H1 (cell line): ENCODE data around the gene ANKRD66. TPM values are rescaled to one million over a fixed set of nuclear protein-coding genes. Genes with fewer than 3 reads are reported as not detected.

ENCODE experiments used
- CTCF ChIA-PET: fragments of 300-600 bp; sonication (Branson Sonifier 250); formaldehyde crosslinking; loops from one replicate; lab custom pipeline; 2021; ENCODE audit not compliant: partially characterized antibody; lab: Charles Lee
- POLR2A ChIA-PET: fragments of 300-600 bp; sonication (Branson Sonifier 250); formaldehyde crosslinking; loops from one replicate; lab custom pipeline; 2021; ENCODE audit warnings: inconsistent platforms; ENCODE audit not compliant: partially characterized antibody; lab: Charles Lee
- DNase-seq, 2 experiments: peaks; one replicate each; pipeline versions ENCODE4 v3.0.0 to v3.0.0-alpha.2; 2010 to 2022; ENCODE audit warnings: low spot score in 2 of 2, low read depth in 1 of 2, mixed read lengths in 1 of 2
- FAIRE-seq: peaks from 2 replicates; lab custom pipeline; 2011; peaks lifted over from hg19 to GRCh38; lab: Jason Lieb, UNC
- H2AFZ ChIP-seq: 2 replicates; pipeline ENCODE4 v1.8.1; 2012; ENCODE audit warnings: low read length, inconsistent platforms
- H2AK5ac ChIP-seq: 2 replicates; pipeline ENCODE4 v1.6.1; 2013; ENCODE audit warnings: low read depth, low read length
- H2BK120ac ChIP-seq: replicated peaks from 2 replicates; pipeline ENCODE3; 2013; ENCODE audit warnings: low read depth, low read length, inconsistent platforms
- H2BK12ac ChIP-seq: 2 replicates; pipeline ENCODE4 v1.6.1; 2013; ENCODE audit warnings: low read depth, low read length
- H2BK15ac ChIP-seq: 2 replicates; pipeline ENCODE4 v1.6.1; 2013; ENCODE audit warnings: low read length
- H2BK20ac ChIP-seq: 2 replicates; pipeline ENCODE4 v1.6.1; 2013; ENCODE audit warnings: low read length
- H2BK5ac ChIP-seq: 2 replicates; pipeline ENCODE4 v1.6.1; 2013; ENCODE audit warnings: low read depth, low read length
- H3K14ac ChIP-seq: 2 replicates; pipeline ENCODE4 v1.6.1; 2013; ENCODE audit warnings: inconsistent platforms; ENCODE audit not compliant: insufficient read length
- H3K18ac ChIP-seq: 2 replicates; pipeline ENCODE4 v1.6.1; 2013; ENCODE audit warnings: low read length; ENCODE audit errors: extremely low read depth
- H3K23ac ChIP-seq: 2 replicates; pipeline ENCODE4 v1.6.1; 2013; ENCODE audit warnings: inconsistent platforms; ENCODE audit not compliant: insufficient read length
- H3K23me2 ChIP-seq: 2 replicates; pipeline ENCODE4 v1.6.1; 2013; ENCODE audit warnings: low read depth, low read length
- H3K27ac ChIP-seq: 2 replicates; pipeline ENCODE4 v1.6.1; 2011; ENCODE audit warnings: low read depth, low read length, inconsistent platforms
- H3K27me3 ChIP-seq, 4 experiments: replicated peaks in 1 of 4; 1 replicate in 1 of 4; 2 replicates in 3 of 4; pipeline versions ENCODE4 v1.6.1 to v1.8.1; 2011 to 2013; ENCODE audit warnings: low read length in 3 of 4, mild to moderate bottlenecking in 3 of 4, inconsistent platforms in 2 of 4, mixed read lengths in 2 of 4, moderate library complexity in 1 of 4; ENCODE audit not compliant: control insufficient read depth in 3 of 4, insufficient read depth in 3 of 4; ENCODE audit errors: extremely low read depth in 1 of 4
- H3K36me3 ChIP-seq, 4 experiments: 2 replicates each; pipeline versions ENCODE4 v1.6.1 to v1.8.1; 2011 to 2013; ENCODE audit warnings: mild to moderate bottlenecking in 4 of 4, low read length in 3 of 4, moderate library complexity in 2 of 4, control low read depth in 1 of 4, inconsistent platforms in 1 of 4; ENCODE audit not compliant: insufficient read depth in 4 of 4, control insufficient read depth in 2 of 4
- H3K4ac ChIP-seq: replicated peaks from 2 replicates; pipeline ENCODE3; 2013; ENCODE audit warnings: low read length, low read depth, mixed read lengths, inconsistent platforms; ENCODE audit not compliant: insufficient read length
- H3K4me1 ChIP-seq, 4 experiments: replicated peaks in 1 of 4; 1 replicate in 1 of 4; 2 replicates in 3 of 4; pipeline versions ENCODE4 v1.6.1 to v1.8.1; 2011 to 2013; ENCODE audit warnings: low read length in 3 of 4, inconsistent platforms in 2 of 4, mixed read lengths in 1 of 4; ENCODE audit not compliant: insufficient read depth in 4 of 4, control insufficient read depth in 3 of 4
- H3K4me2 ChIP-seq, 2 experiments: 2 replicates each; pipeline versions ENCODE4 v1.6.1 to v1.8.1; 2011 to 2013; ENCODE audit warnings: low read depth in 2 of 2, low read length in 2 of 2, control low read depth in 1 of 2, inconsistent platforms in 1 of 2, mild to moderate bottlenecking in 1 of 2; ENCODE audit not compliant: insufficient read depth in 1 of 2
- H3K4me3 ChIP-seq, 4 experiments: fragments of 200-600, 300-600 bp in 1 of 4; sonication (generic), shearing (Covaris generic), sonication (Bioruptor Twin) in 1 of 4; 2 replicates each; pipeline versions ENCODE4 v1.5.1 to v1.8.1; 2011 to 2016; ENCODE audit warnings: low read length in 4 of 4, low read depth in 3 of 4, control low read depth in 2 of 4, inconsistent platforms in 2 of 4, mild to moderate bottlenecking in 2 of 4, mixed read lengths in 1 of 4, moderate library complexity in 1 of 4; ENCODE audit not compliant: insufficient read depth in 2 of 4; ENCODE audit errors: extremely low read depth in 1 of 4
- H3K56ac ChIP-seq: replicated peaks from 2 replicates; pipeline ENCODE3; 2013; ENCODE audit warnings: low read depth, mild to moderate bottlenecking, mixed read lengths, low read length, inconsistent platforms; ENCODE audit not compliant: insufficient read length
- H3K79me1 ChIP-seq: 2 replicates; pipeline ENCODE4 v1.6.1; 2013; ENCODE audit warnings: low read depth, low read length, control low read depth
- H3K79me2 ChIP-seq, 2 experiments: 2 replicates each; pipeline versions ENCODE4 v1.6.1 to v1.8.1; 2012 to 2013; ENCODE audit warnings: low read length in 2 of 2, mild to moderate bottlenecking in 2 of 2, inconsistent platforms in 1 of 2; ENCODE audit not compliant: insufficient read depth in 2 of 2, control insufficient read depth in 1 of 2
- H3K9ac ChIP-seq, 4 experiments: replicated peaks in 1 of 4; 1 replicate in 1 of 4; 2 replicates in 3 of 4; pipeline versions ENCODE4 v1.6.1 to v1.8.1; 2011 to 2013; ENCODE audit warnings: low read depth in 3 of 4, low read length in 3 of 4, control low read depth in 2 of 4, mild to moderate bottlenecking in 2 of 4, moderate library complexity in 2 of 4, inconsistent platforms in 1 of 4; ENCODE audit errors: extremely low read depth in 1 of 4
- H3K9me3 ChIP-seq, 2 experiments: 2 replicates each; pipeline versions ENCODE4 v1.6.1 to v1.8.1; 2012 to 2013; ENCODE audit warnings: mild to moderate bottlenecking in 2 of 2, moderate library complexity in 2 of 2, control low read depth in 1 of 2, inconsistent platforms in 1 of 2, low read depth in 1 of 2, low read length in 1 of 2, mixed read lengths in 1 of 2; ENCODE audit not compliant: insufficient read depth in 2 of 2
- H4K20me1 ChIP-seq, 2 experiments: replicated peaks in 1 of 2; 2 replicates each; pipeline versions ENCODE3 to v1.8.1; 2011 to 2013; ENCODE audit warnings: inconsistent platforms in 2 of 2, low read length in 2 of 2, mild to moderate bottlenecking in 1 of 2; ENCODE audit not compliant: insufficient read depth in 2 of 2, control insufficient read depth in 1 of 2
- H4K5ac ChIP-seq: 2 replicates; pipeline ENCODE4 v1.6.1; 2013; ENCODE audit warnings: low read length, low read depth, mixed read lengths, inconsistent platforms; ENCODE audit not compliant: insufficient read length
- H4K8ac ChIP-seq: 2 replicates; pipeline ENCODE4 v1.8.0; 2013; ENCODE audit warnings: mild to moderate bottlenecking, moderate library complexity, low read length, inconsistent platforms; ENCODE audit not compliant: insufficient read depth; ENCODE audit errors: extremely low read depth
- H4K91ac ChIP-seq: replicated peaks from 2 replicates; pipeline ENCODE3; 2013; ENCODE audit warnings: low read length, mixed read lengths, inconsistent platforms; ENCODE audit not compliant: insufficient read length
- CHD2 ChIP-seq: IDR thresholded peaks from 2 replicates; pipeline ENCODE4 v1.6.1; 2012; ENCODE audit warnings: low read length, improper control_type of control experiment
- CREB1 ChIP-seq: IDR thresholded peaks from 2 replicates; pipeline ENCODE4 v1.6.1; 2012; ENCODE audit warnings: inconsistent platforms
- KDM4A ChIP-seq: IDR thresholded peaks from one replicate; pipeline ENCODE4 v1.7.1; 2012; ENCODE audit warnings: low read depth, mild to moderate bottlenecking, moderate library complexity, low read length, inconsistent platforms; ENCODE audit not compliant: severe bottlenecking
- SIX5 ChIP-seq: IDR thresholded peaks from 2 replicates; pipeline ENCODE4 v1.6.1; 2011; ENCODE audit warnings: mild to moderate bottlenecking, low read depth, low read length
- TCF12 ChIP-seq: IDR thresholded peaks from 2 replicates; pipeline ENCODE4 v1.6.1; 2011; ENCODE audit warnings: low read depth, mild to moderate bottlenecking, low read length
- WGBS, 2 experiments: shearing (Covaris generic) in 1 of 2; methylation state at CpG; one replicate each; pipeline versions ENCODE4 v1.1.6 to v1.1.7; 2013 to 2015; ENCODE audit warnings: low lambda C conversion rate in 2 of 2, mixed read lengths in 2 of 2, inconsistent platforms in 1 of 2, low coverage in 1 of 2, missing lambda C conversion rate in 1 of 2; ENCODE audit not compliant: insufficient replicate concordance in 2 of 2, insufficient coverage in 1 of 2, insufficient read length in 1 of 2; ENCODE audit errors: extremely low coverage in 1 of 2, missing lambda C conversion rate in 1 of 2; 5-methylcytosine and 5-hydroxymethylcytosine counted together
- polyA plus RNA-seq, 7 experiments: library from polyadenylated mRNA; depleted of rRNA in 3 of 7; stranded (reverse) in 5 of 7; unstranded in 2 of 7; fragments of >200 nt in 5 of 7; fragments of 200-250 nt in 2 of 7; gene quantifications; 1 replicate in 5 of 7; 2 replicates in 1 of 7; 4 replicates in 1 of 7; pipeline versions ENCODE4 v1.2.1 to v1.2.3, GENCODE V29; 2011 to 2013; ENCODE audit warnings: missing spikeins in 2 of 7, mixed read lengths in 2 of 7
- total RNA-seq: library from RNA; stranded (reverse); fragmentation: NEBNext Ultra II Directional; extraction: Animal tissue kit (Norgen Biotek cat#: 25700); gene quantifications from 2 replicates; pipeline ENCODE4 v1.2.1, GENCODE V29; 2021
- TF ChIP-seq, protein P1 (sequence below): IDR thresholded peaks from 2 replicates; pipeline ENCODE4 v1.6.1; 2011; ENCODE audit warnings: low read depth, mild to moderate bottlenecking, low read length; ENCODE audit not compliant: insufficient read depth

ANKRD66 gene
- total and polyA plus RNA-seq, 2 of the 8 experiments (the other 6 are each of a cell fraction or from before 2014, with no cell fraction given), result 0.05 TPM; not detected in 1

DNA sequence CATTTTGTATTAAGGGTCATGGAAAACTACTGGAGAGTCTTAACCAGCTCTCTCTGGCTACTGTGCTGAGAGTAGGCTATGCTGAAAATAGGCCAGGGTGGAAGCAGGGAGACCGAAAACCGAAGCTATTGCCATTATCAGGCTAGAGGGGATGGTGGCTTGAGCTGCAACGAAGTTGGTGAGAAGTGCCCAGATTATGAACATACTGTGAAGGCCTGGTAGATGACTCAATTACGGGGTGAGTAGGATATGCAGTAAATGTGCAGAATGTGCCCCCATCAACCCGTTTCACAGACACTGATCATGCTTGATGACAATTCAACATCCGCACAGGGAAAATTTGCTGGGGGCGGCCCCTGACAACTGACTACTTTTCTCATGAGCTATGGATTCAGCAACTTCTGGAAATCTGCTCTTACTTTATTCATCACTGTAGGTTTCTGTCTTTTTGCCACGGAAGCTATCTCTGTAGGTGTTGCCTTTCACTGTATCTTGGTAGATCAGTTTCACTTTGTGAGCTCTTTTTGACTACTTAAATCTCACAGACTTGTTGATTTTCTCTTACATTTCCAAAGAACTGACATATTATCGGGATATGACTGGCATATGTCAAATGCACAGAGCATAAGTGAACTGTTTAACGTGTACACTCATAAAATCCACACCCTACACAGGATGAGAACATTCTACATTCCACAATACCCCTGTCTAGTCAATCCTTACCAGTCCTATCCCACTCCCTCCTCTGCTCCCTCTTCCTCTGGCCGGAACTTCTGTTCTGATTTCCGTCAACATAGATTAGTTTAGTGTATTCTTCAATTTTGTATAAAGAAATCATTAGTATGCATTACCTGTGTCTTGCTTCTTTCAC, 31.0 kb downstream of the ANKRD66 start:
- Histone ChIP-seq H3K18ac (no peak overlapping the region), H3K23me2 (no peaks in the 10 kb centered on the region), H3K79me2 (no peaks in the 10 kb centered on the region), H2BK5ac (no peak overlapping the region), H3K9me3 (no peaks in the 10 kb centered on the region), H4K91ac (no peak overlapping the region), H3K4me3 (no peak overlapping the region), H3K4me1 (no peaks in the 10 kb centered on the region), H3K23ac (no peak overlapping the region), H3K27me3 (no peaks in the 10 kb centered on the region), H3K9ac (no peak overlapping the region), H3K79me1 (no peaks in the 10 kb centered on the region), H2AK5ac (no peak overlapping the region), H3K36me3 (no peaks in the 10 kb centered on the region), H2AFZ (no peak overlapping the region), H4K8ac (no peak overlapping the region), H3K14ac (no peak overlapping the region), H2BK120ac (no peak overlapping the region), H2BK12ac (no peak overlapping the region), H2BK15ac (no peak overlapping the region), H3K4me2 (no peak overlapping the region), H3K56ac (no peak overlapping the region), H4K20me1 (no peaks in the 10 kb centered on the region), H2BK20ac (no peak overlapping the region), H3K4ac (no peak overlapping the region), H3K27ac (no peak overlapping the region), H4K5ac (no peak overlapping the region)
- DNase-seq, result no peak
- WGBS, 2 experiments, result 91% methylated on average over 12 of the region's 12 CpGs; no CpG with 5 or more reads in 1 of the 2 experiments
- ChIA-PET CTCF (interaction anchor here (0.9 to 1.9 kb wide), 3 partner anchors 22 to 257 kb away, joined by 3 to 4 read pairs (median 3); no protein-coding TSS in a partner anchor), POLR2A (no interaction called here)
- no peak for FAIRE-seq
- TF ChIP-seq TCF12 (no peak), CREB1 (no peak), KDM4A (no peak), SIX5 (no peak), CHD2 (no peak)
- TF ChIP-seq, protein P1, sequence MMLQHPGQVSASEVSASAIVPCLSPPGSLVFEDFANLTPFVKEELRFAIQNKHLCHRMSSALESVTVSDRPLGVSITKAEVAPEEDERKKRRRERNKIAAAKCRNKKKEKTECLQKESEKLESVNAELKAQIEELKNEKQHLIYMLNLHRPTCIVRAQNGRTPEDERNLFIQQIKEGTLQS, result no peak
